ENCODE measurements around the gene CALHM1.
"Not testable (repeated sequence)": the region's sequence is repeated elsewhere in the genome, so short reads cannot be mapped to it uniquely, and the experiment has no call there.

Gene CALHM1

GRCh38 chr10:103441611-103442010 is 17.1 kb downstream of the CALHM1 start:
- Histone ChIP-seq H3K27ac (peak overlapping the region in 10 of 21 experiments; percentile 18 to 61 (median 44)), H3K4me3 (no peak overlapping the region)

GRCh38 chr10:103441206-103441605 is 17.5 kb downstream of the CALHM1 start:
- H3K27ac ChIP-seq: peak overlapping the region in 8 of 21 experiments; percentile 18 to 61 (median 44)
- no peak overlapping the region for H3K4me3 ChIP-seq

DNA sequence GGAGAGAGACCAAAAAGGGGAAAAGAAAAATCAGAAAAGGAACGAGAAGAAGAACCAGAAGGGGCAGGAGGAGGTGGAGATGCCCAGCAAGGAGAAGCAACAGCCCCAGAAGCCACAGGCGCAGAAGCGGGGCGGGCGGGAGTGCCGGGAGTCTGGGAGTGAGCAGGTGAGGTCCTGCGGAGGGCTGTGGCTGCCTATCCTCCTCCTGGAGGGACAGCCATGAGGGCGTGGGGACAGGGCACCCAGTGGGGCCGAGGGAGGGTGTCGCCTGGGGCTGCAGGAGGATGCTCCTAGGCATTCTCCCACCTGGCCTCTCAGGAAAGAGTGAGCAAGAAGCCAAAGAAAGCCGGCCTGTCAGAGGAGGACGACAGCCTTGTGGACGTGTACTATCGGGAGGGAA is 18.3 kb downstream of the CALHM1 start:
- H3K27ac ChIP-seq: no peak overlapping the region
- no peak overlapping the region for H3K4me3 ChIP-seq

- Histone ChIP-seq H3K4me3 (no peak overlapping the region), H3K27ac (no peak overlapping the region)
Measured at GRCh38 chr10:103439776-103440175, 18.9 kb downstream of the CALHM1 start.

- H3K27ac ChIP-seq: no peak overlapping the region
Measured at GRCh38 chr10:103433858-103434257, 24.8 kb downstream of the CALHM1 start.

GRCh38 chr10:103431902-103432301 is 26.8 kb downstream of the CALHM1 start:
- H3K4me3 ChIP-seq: no peak overlapping the region
- no peak overlapping the region for H3K27ac ChIP-seq

More at GRCh38 chr10:103433858-103434257, 24.8 kb downstream of the CALHM1 start:
- no peak overlapping the region for H3K4me3 ChIP-seq

DNA sequence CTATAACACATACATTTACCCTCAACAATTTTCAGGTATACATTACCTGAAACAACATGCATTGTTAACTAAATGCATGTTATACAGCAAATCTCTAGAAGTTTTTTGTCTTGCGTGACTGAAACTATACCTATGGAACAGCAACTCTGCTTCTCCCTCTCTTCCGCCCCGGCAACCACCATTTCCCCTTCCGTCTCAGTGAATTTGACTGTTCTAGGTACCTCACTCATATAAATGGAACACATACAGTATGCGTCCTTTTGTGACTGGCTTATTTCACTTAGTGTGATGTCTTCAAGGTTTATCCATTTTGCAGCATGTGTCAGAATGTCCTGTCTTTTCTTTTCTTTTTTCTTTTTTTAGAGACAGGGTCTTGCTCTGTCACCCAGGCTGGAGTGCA is 29.1 kb downstream of the CALHM1 start:
- Histone ChIP-seq H3K4me3 (no peak overlapping the region), H3K27ac (peak overlapping the region in 1 of 21 experiments; percentile 23)

- no peak overlapping the region for H3K4me3 ChIP-seq
- H3K27ac ChIP-seq: peak overlapping the region in 1 of 21 experiments; percentile 23
Measured at GRCh38 chr10:103428989-103429643, 29.6 kb downstream of the CALHM1 start.

- no peak overlapping the region for H3K4me3 ChIP-seq
- H3K27ac ChIP-seq: no peak overlapping the region
Measured at GRCh38 chr10:103427866-103428265, 30.8 kb downstream of the CALHM1 start.

DNA sequence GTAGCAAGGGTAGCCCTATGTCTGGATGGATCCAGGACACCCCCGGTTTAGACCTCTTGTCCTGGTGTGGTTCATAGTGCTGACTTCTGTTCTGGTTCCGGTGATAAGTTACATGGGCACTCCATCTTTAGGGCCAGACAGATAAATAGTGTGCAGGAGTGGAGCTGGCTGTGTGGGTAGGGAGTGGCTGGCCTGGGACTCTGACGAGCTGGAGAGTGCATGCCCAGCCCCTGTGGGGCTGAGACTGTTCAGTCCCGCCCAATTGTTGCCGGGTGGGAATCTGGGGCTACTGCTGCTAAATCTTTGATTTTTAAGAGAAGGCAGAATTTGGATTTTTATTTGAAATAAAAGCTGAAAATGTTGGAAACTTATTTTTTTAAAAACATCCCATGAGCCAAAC is 35.0 kb downstream of the CALHM1 start:
- no peak overlapping the region for H3K27ac ChIP-seq
- H3K4me3 ChIP-seq: no peak overlapping the region

GRCh38 chr10:103419101-103419500 is 39.6 kb downstream of the CALHM1 start:
- H3K4me3 ChIP-seq: no peak overlapping the region
- H3K27ac ChIP-seq: no peak overlapping the region

DNA sequence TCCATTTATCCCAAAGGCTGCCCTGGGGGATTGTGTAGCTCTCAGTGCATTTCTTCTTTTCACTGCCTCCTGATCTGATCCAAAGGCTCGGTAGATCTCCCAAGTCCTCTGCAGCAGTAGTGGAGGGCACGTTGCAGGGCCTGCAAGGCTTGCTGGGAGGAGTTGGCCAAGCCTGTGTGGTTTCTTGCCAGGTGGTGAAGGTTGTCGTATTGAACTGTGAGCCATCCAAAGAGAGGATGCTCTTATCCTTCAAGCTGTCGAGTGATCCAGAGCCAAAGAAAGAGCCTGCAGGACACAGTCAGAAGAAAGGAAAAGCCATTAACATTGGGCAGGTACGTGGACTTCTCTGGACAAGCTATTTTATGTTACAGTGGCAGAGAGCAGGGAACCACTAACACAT is 41.1 kb downstream of the CALHM1 start:
- Histone ChIP-seq H3K4me3 (no peak overlapping the region), H3K27ac (no peak overlapping the region)

GRCh38 chr10:103417148-103417469 is 41.6 kb downstream of the CALHM1 start:
- H3K27ac ChIP-seq, H3K4me3 ChIP-seq: not testable (repeated sequence)

DNA sequence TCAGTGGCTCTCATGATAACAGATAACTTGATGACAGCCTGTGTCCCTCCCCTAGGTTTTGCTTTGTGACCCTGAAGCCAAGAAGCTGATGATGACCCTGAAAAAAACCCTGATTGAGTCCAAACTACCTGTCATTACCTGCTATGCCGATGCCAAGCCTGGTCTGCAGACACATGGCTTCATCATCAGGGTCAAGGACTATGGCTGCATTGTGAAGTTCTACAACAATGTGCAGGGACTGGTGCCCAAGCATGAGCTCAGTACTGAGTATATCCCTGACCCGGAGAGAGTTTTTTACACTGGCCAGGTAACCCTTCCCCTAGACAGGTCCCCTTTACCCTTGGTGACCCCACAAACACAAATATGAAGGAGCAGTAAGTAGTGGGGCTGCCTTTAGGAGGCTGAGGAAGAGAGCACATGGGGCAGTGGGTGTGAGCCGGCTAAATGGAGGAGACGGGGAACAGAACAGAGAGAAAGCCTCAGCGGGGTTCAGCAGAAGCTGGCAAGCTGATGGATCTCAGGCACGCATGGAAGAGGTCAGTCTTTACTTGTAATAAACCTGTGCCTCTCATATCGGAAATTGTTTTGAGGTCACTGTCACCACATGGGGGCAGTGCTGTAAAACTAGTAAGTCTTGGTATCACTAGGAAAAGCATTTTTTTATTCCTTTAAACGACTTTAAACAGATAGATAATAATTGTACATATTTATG is 42.1 kb downstream of the CALHM1 start:
- Histone ChIP-seq H3K4me3 (no peak overlapping the region), H3K27ac (no peak overlapping the region)

- Histone ChIP-seq H3K27ac (no peak overlapping the region), H3K4me3 (no peak overlapping the region)
Measured at GRCh38 chr10:103415581-103415980, 43.1 kb downstream of the CALHM1 start.

- Histone ChIP-seq H3K27ac (no peak overlapping the region), H3K4me3 (no peak overlapping the region)
Measured at GRCh38 chr10:103413564-103413963, 45.1 kb downstream of the CALHM1 start.

All from skin epidermis (tissue), 12 donors.